ENCODE data around the gene UNC5CL. TPM values are rescaled to one million over a fixed set of nuclear protein-coding genes. Genes with fewer than 3 reads are reported as not detected.
"Not testable (repeated sequence)": the region's sequence is repeated elsewhere in the genome, so short reads cannot be mapped to it uniquely, and the experiment has no call there.

UNC5CL gene
- total RNA-seq, 1 experiment from 2014 or later: 1.1 TPM

- DNase-seq (ENCODE audit: low spot score): peak; percentile 70
Observed at GRCh38 chr6:41040101-41040939, 1.3 kb upstream of the UNC5CL start.

GRCh38 chr6:41038205-41038604 lies 816 bp downstream of the UNC5CL start:
- no peak for DNase-seq (ENCODE audit: low spot score)

GRCh38 chr6:41037107-41037900 lies 1.7 kb downstream of the UNC5CL start:
- no peak for DNase-seq (ENCODE audit: low spot score)

- no peak for DNase-seq (ENCODE audit: low spot score)
Observed at GRCh38 chr6:41036601-41037000, 2.4 kb downstream of the UNC5CL start.

- no peak for DNase-seq (ENCODE audit: low spot score)
Observed at GRCh38 chr6:41036186-41036585, 2.8 kb downstream of the UNC5CL start.

GRCh38 chr6:41033776-41034175 lies 5.2 kb downstream of the UNC5CL start:
- no peak for DNase-seq (ENCODE audit: low spot score)

GRCh38 chr6:41032830-41033229 lies 6.2 kb downstream of the UNC5CL start:
- no peak for DNase-seq (ENCODE audit: low spot score)

- no peak for DNase-seq (ENCODE audit: low spot score)
Observed at GRCh38 chr6:41028561-41029412, 10.2 kb downstream of the UNC5CL start.

GRCh38 chr6:41027799-41028560 lies 11.0 kb downstream of the UNC5CL start:
- DNase-seq (ENCODE audit: low spot score): peak; percentile 79

- DNase-seq (ENCODE audit: low spot score): no peak
Observed at GRCh38 chr6:41027241-41027640, 11.8 kb downstream of the UNC5CL start.

- DNase-seq (ENCODE audit: low spot score): no peak
Observed at GRCh38 chr6:41025966-41026530, 13.0 kb downstream of the UNC5CL start.

- no peak for DNase-seq (ENCODE audit: low spot score)
Observed at GRCh38 chr6:41023114-41023513, 15.9 kb downstream of the UNC5CL start.

GRCh38 chr6:41022294-41022693 lies 16.7 kb downstream of the UNC5CL start:
- DNase-seq (ENCODE audit: low spot score): no peak

GRCh38 chr6:41021832-41022231 lies 17.2 kb downstream of the UNC5CL start:
- peak; percentile 35 for DNase-seq (ENCODE audit: low spot score)

GRCh38 chr6:41017663-41018062 lies 21.4 kb downstream of the UNC5CL start:
- DNase-seq (ENCODE audit: low spot score): no peak

GRCh38 chr6:41015860-41016259 lies 23.2 kb downstream of the UNC5CL start:
- DNase-seq (ENCODE audit: low spot score): not testable (repeated sequence)

GRCh38 chr6:41014780-41015179 lies 24.2 kb downstream of the UNC5CL start:
- DNase-seq (ENCODE audit: low spot score): no peak

- no peak for DNase-seq (ENCODE audit: low spot score)
Observed at GRCh38 chr6:41013466-41014153, 25.4 kb downstream of the UNC5CL start.

GRCh38 chr6:41011673-41012072 lies 27.3 kb downstream of the UNC5CL start:
- DNase-seq (ENCODE audit: low spot score): no peak

- no peak for DNase-seq (ENCODE audit: low spot score)
Observed at GRCh38 chr6:41009669-41010068, 29.4 kb downstream of the UNC5CL start.

Measured in HT-29 (cell line).